NCI-H460 (cell line): ENCODE measurements around the gene IL23R. TPM values are rescaled to one million over a fixed set of nuclear protein-coding genes. Genes with fewer than 3 reads are reported as not detected.
A peak's percentile ranks its signal among the peaks of the same experiment; 100 is the strongest.
"Not testable (repeated sequence)": the region's sequence is repeated elsewhere in the genome, so short reads cannot be mapped to it uniquely, and the experiment has no call there.

Experiments
- DNase-seq: peaks from one replicate; pipeline ENCODE4 v3.0.0-alpha.2; 2016; ENCODE audit warnings: low read depth; ENCODE audit errors: extremely low read depth
- total RNA-seq: library from RNA; depleted of rRNA; stranded (reverse); fragments of >200 nt; shearing (Covaris generic); gene quantifications from 2 replicates; pipeline ENCODE4 v1.2.3, GENCODE V29; 2014

IL23R gene
- total RNA-seq, 1 experiment from 2014 or later, result not detected

- DNase-seq, result no peak
These were observed 25.6 kb downstream of the IL23R start for GRCh38 chr1:67191668-67192520.

- DNase-seq, result no peak
These were observed 26.6 kb downstream of the IL23R start for GRCh38 chr1:67192902-67193301.

GRCh38 chr1:67193704-67194103, 27.4 kb downstream of the IL23R start:
- no peak for DNase-seq

GRCh38 chr1:67194209-67194863, 28.1 kb downstream of the IL23R start:
- no peak for DNase-seq

GRCh38 chr1:67200755-67201154, 34.5 kb downstream of the IL23R start:
- no peak for DNase-seq

- no peak for DNase-seq
These were observed 35.6 kb downstream of the IL23R start for GRCh38 chr1:67201891-67202290.

- DNase-seq, result no peak
These were observed 38.2 kb downstream of the IL23R start for GRCh38 chr1:67204298-67204980.

- DNase-seq, result not testable (repeated sequence)
These were observed 41.1 kb downstream of the IL23R start for GRCh38 chr1:67207398-67207797.

- no peak for DNase-seq
These were observed 42.0 kb downstream of the IL23R start for GRCh38 chr1:67208217-67208616.

- no peak for DNase-seq
These were observed 43.3 kb downstream of the IL23R start for GRCh38 chr1:67209521-67209920.

GRCh38 chr1:67211589-67212563, 45.6 kb downstream of the IL23R start:
- no peak for DNase-seq

GRCh38 chr1:67213164-67213563, 46.9 kb downstream of the IL23R start:
- DNase-seq, result peak; percentile 31

GRCh38 chr1:67213948-67214347, 47.7 kb downstream of the IL23R start:
- DNase-seq, result no peak

GRCh38 chr1:67214420-67215174, 48.3 kb downstream of the IL23R start:
- no peak for DNase-seq

- no peak for DNase-seq
These were observed 50.1 kb downstream of the IL23R start for GRCh38 chr1:67216401-67216800.

- DNase-seq, result no peak
These were observed 51.2 kb downstream of the IL23R start for GRCh38 chr1:67217417-67217816.

GRCh38 chr1:67217938-67218337, 51.7 kb downstream of the IL23R start:
- DNase-seq, result no peak

GRCh38 chr1:67224856-67225255, 58.6 kb downstream of the IL23R start:
- no peak for DNase-seq

- DNase-seq, result no peak
These were observed 60.4 kb downstream of the IL23R start for GRCh38 chr1:67226688-67227087.

- no peak for DNase-seq
These were observed 60.9 kb downstream of the IL23R start for GRCh38 chr1:67227196-67227595.
